ENCODE data around the gene SPECC1L.

DNA sequence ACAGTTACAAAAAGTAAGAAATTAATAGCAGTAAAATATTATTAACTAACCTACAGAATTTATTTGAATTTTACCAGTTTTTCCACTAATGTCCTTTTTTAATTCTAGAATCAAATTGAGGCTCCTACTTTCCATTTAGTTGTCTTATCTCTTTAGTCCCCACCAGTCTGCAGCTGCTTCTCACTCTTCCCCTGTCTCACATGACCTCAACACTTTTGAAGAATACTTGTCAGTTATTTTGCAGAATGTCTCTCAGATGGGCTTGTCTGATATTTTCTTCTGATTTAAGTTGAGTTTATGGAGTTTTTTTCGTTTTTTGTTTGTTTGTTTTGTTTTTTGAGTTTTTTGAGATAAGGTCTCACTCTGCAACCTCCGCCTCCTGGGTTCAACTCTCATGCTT is 82.5 kb downstream of the SPECC1L start:
- TF ChIP-seq, protein P1, sequence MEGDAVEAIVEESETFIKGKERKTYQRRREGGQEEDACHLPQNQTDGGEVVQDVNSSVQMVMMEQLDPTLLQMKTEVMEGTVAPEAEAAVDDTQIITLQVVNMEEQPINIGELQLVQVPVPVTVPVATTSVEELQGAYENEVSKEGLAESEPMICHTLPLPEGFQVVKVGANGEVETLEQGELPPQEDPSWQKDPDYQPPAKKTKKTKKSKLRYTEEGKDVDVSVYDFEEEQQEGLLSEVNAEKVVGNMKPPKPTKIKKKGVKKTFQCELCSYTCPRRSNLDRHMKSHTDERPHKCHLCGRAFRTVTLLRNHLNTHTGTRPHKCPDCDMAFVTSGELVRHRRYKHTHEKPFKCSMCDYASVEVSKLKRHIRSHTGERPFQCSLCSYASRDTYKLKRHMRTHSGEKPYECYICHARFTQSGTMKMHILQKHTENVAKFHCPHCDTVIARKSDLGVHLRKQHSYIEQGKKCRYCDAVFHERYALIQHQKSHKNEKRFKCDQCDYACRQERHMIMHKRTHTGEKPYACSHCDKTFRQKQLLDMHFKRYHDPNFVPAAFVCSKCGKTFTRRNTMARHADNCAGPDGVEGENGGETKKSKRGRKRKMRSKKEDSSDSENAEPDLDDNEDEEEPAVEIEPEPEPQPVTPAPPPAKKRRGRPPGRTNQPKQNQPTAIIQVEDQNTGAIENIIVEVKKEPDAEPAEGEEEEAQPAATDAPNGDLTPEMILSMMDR (IDR thresholded peaks at IDR 0.05): no peak
- TF ChIP-seq POLR2A (IDR thresholded peaks at IDR 0.05): no peak
